Stimulated activated CD4-positive, alpha-beta T cell treated with anti-CD3 and anti-CD28 coated beads, Interleukin-15, amount 100 ng/mL, for 24 hours (primary cell): ENCODE data around the gene BCKDK.

Source experiments
- DNase-seq: peaks from one replicate; pipeline ENCODE4 v3.0.0-alpha.2; 2020

The BCKDK gene

DNA sequence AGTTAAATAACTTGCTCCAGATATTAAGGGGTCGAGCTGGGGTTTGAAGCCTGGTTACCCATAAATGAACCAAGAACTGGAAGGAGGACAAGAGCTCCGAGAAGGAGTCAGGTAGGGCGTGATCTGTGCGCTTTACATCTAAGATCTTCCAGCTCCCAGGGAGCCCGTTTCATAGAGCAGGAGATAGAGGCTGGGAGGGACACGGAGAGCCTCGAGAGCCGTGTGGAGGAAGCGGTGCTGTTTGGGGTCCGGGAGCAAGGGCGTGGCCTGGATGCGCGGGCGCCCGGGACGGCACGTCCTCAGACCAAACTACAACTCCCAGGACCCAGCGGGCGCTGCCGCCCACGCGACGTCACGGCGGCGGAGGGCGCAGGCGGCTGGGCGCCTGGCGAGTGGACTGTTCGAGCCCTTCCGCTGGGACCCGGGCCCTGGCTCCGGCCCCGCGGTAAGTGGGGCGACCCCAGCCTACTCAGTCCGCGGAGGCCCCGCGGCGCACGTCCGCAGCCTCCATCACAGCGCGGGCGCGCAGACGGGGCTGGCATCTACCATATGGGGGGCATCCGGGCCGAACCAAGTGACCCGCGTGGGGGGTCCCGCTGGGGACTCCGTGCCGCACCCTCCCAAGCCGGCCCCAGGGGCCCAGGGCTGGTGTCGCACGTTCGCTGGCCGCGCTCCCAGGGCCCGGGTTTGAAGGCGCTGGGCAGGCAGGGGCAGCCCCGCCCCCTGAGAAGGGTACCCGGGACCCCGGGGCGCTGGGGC, at the start of gene BCKDK:
Gene BCKDK (plus strand): TSS at position 352 of the 759 bp plus-strand sequence. CDS start 838 bp downstream, outside the sequence.
- DNase-seq: peak; percentile 88

DNA sequence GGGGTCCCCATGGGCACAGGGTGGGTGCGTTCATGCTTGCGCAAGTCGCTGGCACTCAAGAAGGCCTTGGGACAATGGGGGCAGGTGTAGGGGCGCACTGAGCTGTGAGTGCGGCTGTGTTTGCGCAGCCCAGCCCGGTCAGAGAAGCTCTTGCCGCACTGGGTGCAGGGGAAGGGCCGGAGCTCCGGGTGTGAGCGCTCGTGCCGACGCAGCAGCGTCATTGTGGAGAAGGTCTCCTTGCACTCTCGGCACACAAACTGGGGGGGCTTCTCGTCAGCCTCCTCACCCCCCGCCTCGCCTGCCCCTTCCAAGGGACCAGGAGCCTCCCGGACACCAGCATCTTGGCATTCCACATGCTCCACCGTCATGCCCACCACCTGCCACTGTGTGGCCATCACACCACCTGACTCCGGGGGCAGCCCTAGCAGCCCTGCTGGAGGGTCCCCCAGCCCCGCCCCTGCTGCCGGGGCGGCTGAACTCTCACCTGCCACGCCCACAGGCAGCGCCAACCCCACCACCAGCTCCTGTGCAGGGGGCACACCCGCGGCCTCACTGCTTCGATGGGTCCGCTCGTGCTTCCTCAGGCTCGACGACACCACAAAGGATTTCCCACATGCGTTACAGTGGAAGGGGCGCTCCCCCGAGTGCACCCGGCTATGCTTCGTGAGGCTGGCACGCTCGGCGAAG, 46.9 kb upstream of the BCKDK start:
- DNase-seq: no peak

DNA sequence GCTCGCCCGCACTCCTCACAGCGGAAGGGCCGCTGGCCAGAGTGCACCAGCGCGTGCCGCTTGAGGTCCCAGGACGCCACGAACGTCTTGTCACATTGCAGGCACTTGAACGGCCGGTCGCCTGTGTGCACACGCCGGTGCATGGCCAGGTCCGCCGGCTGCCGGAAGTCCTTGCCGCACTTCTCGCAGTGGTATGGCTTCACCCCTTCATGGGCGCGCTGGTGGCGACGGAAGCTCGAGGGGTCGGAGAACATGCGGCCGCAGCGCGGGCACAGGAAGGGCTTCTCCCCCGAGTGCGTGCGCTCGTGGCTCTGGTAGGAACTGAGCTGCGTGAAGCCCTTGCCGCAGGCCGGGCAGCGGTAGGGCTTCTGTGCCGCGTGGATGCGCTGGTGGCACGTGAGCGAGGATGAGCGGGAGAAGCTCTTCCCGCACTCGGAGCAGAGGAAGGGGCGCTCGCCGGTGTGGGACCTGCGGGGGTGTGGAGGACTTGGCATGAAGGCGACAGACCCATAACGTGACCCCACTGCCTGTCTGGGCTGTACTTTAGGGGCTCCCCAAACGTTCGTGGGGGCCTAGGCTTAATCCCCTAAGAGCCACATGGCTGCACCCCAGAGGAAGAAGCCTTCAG, 46.3 kb upstream of the BCKDK start:
- DNase-seq: no peak

DNA sequence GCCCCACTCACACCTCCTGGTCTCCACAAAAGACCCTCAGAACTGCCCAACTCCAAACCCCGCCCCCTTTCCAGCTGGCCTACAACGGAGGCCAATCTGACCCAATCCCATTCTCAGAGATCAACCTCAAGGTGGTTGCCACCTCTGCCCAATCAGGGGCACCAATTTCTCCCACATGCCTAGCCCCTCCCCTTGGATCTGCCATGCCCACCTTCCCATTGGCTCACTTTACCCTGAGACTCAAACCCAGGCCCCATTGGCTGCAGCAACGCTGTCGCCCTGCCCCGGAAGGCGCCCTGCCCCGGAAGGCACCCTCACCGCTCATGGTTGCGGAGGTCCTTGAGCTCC, 44.7 kb upstream of the BCKDK start:
- DNase-seq: no peak

DNA sequence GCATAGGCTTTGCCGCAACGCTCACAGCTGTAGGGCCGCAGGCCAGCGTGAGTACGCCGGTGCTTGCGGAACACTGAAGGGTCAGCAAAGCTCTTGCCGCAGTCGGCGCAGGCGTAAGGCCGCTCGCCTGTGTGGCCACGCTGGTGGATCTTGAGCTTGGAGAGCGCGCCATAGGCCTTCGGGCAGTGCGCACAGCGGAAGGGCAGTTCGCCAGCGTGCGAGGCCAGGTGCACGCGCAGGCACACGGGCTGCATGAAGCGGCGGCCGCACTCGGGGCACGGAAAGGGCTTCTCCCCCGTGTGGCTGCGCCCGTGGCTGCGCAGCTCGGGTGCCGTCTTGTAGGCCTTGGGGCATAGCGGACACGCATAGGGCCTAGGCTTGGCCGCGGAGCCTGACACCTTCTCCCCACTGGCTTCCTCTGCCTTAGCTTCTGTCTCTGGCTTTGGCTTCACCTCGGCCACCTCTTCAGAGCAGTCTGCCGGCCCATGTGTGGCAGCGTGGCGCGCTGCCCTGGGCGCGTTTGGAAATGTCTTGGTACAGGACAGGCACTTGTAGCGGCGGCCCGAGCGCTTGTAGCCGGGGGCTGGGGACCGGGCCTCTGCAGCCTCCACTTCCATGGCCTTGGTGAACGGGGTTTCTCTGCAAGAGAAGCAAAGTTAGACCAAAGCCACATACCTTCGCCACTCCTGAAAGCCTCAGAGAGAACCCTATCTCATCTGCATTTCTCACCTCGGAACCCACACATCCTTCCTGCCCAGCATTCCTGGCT, 44.2 kb upstream of the BCKDK start:
- no peak for DNase-seq

DNA sequence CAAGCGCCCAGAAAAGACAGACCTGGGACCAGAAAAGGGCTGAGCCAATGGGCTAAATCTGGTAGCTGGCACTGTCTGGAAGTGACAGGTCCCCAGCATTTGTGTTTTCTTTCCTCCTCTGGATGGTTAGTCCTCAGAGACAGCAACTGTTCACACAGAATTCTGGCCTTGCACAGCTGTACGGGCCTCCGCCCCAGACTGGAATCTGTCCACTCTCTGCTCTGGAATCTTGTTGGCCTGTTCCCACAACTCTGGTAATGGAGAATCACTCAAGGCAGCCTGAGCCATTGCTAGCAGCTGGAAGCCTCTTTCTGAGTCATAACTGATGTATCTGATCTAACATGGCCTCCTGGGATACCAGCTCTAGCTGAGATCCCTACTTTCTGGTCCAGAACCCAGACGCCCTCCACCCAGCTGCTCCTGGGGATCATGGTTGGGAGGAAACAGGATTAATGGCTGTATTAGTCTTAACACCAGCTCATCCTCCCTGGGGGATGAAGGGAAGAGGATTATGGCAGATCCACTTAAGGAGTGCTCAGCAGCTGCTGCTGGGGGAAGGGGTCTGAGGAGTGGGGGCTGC, 43.2 kb upstream of the BCKDK start:
- no peak for DNase-seq

DNA sequence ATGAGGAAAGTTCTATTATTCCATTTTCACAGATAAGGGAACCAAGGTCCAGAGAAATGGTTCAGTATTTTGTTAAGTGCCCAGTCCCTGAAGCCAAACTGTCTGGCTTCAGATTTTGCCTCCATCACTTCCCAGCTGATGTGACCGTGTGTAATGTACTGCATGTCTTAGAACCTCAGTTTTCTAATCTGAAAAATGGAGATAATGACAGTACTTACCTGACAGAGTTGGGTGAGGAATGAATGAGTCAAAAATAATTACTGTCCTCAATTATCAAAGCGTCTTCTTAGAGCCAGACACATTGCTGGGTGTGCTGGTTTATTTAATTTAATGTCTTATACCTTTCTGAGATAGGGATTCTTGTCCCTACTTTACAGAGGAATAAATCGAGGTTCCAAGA, 40.8 kb upstream of the BCKDK start:
- no peak for DNase-seq

DNA sequence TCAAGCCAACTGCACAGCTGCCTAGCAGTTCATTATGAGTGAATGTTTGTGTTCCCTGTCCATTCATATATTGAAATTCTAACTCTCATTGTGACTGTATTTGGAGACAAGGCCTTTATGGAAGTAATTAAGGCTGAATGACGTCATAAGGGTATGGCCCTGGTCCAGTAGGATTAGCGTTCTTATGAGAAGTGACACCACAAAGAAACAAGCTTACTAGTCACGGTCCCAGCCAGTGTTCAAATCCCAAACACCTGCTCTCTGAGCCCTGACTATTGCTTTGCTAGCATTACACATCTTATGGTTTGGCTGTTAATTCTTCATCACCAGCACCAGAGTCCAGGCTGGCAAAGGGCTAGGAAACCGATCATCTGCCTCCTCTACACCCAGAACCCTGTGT, 36.3 kb upstream of the BCKDK start:
- no peak for DNase-seq

DNA sequence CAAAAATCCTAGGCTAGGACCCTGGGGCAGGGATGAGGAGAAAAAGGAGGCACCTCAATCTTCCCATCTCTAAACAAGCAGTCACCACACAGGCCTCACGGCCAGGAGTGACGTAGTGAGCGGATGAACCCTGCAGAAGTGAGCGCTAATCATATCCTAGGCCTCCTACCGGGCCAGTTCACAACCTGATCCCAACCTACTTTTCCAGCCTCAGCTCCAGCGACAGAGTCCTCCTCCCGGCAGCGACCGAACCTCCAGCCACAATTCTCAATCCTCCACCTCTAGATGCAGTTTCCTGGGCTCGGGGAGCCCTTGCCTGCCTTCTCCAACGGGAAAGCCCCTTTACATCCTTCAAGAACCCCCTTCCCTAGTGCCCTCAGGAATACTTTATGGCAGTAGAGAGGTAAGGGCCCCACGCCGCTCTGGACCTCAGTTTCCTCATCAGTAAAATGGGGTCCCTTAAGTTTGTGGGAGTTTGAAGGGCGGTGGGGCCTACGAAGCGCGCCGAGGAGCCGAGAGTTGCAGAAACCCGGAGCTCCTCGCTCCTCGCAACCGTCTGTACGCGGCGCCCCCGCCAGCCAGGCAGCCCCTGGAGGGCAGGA, 35.5 kb upstream of the BCKDK start:
- DNase-seq: peak; percentile 58

DNA sequence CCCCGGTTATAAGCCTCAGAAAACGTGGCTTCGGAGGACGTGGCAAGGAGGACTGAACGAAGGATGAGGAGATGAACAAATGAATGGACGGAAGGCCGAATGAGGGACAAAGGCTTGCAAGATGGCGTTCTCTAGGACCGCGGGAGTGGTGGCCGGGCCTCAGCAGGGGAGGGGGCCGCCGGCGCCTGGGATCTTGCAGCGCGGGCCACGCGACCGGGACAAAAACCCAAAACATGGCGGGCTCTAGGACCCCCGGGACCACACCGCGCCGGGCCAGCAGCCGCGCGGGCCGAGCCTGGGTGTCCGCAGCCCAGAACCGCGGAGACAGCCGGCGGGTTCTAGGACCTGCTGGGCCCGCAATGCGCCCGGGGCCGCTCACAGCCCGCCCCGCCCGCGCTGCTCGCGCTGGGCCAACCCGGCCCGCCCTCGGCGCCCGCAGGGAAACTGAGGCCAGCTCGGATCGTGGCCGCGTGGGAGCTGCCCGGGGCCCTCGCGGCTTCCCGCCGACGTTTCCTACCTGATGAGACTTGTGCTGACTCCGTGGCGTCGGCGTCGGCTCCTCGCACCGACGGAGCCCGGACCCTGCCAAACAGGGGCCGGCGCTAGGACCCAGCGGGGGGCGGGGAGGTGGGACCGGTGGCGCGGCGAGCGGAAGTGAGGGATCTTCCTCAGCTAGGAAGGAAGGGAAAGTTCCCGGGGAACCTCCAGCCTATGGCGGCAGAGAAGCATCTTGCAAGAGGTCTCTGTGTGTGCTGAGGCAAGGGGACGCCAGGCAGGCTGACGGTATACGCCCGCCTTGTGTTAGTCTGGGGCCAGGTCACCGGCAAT, 34.8 kb upstream of the BCKDK start:
- DNase-seq: peak; percentile 95

DNA sequence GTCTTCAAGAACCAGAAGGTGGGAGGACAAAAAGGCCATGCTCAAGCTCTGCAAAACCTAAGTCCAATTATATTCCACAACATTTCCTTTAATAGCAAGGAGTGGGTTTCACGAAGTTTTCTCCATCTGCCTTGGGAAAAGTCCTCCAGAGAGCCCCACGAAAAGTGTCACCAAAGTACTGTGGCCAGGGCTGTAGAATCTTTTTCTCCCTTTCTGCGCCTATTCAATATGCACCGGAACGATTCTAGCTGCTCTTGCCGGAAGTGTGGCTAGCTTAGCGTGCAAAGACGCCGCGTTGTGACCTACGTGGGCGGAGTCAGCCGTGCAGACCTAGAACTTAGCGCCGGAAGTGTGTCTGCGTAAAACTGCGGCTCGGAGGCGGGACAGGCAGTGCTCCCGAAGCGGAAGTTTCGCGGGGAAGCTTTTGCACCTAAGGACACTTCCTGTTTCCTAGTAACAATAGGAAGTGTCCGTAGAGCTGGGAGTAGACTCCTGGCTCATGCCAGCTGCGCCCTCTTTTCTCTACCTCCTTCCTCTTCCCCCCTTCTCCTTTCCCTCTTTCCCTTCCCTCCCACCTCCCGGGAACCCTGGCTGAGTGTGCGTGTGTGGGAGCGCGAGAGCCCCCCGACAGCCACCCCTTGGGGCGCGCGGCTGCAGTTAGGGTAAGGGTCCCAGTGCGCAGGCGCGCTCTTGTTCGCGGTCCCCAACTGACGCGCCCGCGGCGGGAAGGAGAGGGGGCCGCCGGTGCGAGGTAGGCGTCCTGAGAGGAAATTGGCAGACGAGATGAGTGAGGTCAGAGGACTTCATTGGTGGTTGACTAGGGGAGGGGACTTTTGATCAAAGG, 34.0 kb upstream of the BCKDK start, which contains the start of the genes ZNF646 and ZNF668:
Gene ZNF646 (plus strand): TSS at position 453 of the 844 bp plus-strand sequence. CDS start 1,903 bp downstream, outside the sequence.
Gene ZNF668 (minus strand): TSS at position 271 of the 844 bp plus-strand sequence. CDS start 9,781 bp downstream, outside the sequence.
- peak; percentile 99 for DNase-seq

DNA sequence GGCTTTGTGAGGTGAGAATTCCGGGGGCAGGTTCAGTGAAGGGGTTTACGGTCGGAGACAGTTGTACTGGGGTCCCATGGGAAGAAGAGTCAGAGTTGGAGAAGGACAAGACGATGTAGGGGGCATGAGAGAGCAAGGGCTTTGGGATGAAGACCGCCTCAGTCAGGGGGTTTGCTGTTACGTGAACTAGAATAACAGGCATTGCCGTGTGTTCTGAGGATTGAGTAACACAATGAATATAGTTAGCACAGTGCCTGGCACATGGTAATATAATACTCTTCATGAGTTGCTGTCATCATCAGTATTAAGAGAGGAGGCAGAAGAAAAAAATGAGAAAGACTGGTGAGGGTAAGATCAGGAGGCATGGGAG, 33.4 kb upstream of the BCKDK start:
- DNase-seq: no peak

DNA sequence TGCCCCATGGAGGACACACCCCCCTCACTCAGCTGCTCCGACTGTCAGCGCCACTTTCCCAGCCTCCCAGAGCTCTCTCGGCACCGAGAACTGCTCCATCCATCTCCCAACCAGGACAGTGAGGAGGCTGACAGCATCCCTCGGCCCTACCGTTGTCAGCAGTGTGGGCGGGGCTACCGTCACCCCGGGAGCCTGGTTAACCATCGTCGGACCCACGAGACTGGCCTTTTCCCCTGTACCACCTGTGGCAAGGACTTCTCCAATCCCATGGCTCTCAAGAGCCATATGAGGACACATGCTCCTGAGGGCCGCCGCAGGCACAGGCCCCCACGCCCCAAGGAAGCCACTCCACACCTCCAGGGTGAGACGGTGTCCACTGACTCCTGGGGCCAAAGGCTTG, 31.9 kb upstream of the BCKDK start:
- no peak for DNase-seq

DNA sequence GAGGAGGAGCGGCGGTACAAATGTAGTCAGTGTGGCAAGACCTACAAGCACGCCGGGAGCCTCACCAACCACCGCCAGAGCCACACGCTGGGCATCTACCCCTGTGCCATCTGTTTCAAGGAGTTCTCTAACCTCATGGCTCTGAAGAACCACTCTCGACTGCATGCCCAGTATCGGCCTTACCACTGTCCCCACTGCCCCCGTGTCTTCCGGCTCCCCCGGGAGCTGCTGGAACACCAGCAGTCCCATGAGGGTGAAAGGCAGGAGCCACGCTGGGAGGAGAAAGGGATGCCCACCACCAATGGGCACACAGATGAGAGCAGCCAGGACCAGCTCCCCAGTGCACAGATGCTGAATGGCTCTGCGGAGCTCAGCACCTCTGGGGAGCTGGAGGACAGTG, 31.2 kb upstream of the BCKDK start:
- no peak for DNase-seq

DNA sequence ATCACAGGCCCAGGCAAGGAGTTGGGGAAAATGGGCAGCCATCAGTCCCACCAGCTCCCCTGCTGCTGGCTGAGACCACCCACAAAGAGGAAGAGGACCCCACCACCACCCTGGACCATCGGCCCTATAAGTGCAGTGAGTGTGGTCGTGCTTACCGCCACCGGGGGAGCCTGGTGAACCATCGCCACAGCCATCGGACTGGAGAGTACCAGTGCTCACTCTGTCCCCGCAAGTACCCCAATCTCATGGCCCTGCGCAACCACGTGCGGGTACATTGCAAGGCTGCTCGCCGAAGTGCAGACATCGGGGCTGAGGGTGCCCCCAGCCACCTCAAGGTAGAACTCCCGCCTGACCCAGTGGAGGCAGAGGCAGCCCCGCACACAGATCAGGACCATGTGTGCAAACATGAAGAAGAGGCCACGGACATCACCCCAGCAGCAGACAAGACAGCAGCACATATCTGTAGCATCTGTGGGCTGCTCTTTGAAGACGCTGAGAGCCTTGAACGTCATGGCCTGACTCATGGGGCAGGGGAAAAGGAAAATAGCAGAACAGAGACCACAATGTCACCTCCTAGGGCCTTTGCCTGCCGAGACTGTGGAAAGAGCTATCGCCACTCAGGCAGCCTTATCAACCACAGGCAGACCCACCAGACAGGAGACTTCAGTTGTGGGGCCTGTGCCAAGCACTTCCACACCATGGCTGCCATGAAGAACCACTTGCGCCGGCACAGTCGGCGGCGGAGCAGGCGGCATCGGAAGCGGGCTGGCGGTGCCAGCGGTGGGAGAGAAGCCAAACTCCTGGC, 30.4 kb upstream of the BCKDK start:
- no peak for DNase-seq

DNA sequence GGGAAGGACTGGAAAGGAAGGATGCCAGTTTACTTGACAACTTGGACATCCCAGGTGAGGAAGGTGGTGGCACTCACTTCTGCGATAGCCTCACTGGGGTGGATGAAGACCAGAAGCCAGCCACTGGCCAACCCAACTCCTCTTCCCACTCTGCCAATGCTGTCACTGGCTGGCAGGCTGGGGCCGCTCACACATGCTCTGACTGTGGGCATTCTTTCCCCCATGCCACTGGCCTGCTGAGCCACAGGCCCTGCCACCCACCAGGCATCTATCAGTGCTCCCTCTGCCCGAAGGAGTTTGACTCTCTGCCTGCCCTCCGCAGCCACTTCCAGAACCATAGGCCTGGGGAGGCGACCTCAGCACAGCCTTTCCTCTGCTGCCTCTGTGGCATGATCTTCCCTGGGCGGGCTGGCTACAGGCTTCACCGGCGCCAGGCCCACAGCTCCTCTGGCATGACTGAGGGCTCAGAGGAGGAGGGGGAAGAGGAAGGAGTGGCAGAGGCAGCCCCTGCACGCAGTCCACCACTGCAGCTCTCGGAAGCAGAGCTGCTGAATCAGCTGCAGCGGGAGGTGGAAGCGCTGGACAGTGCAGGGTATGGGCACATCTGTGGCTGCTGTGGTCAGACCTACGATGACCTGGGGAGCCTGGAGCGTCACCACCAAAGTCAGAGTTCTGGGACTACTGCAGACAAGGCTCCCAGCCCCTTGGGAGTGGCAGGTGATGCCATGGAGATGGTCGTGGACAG, 29.4 kb upstream of the BCKDK start:
- no peak for DNase-seq

DNA sequence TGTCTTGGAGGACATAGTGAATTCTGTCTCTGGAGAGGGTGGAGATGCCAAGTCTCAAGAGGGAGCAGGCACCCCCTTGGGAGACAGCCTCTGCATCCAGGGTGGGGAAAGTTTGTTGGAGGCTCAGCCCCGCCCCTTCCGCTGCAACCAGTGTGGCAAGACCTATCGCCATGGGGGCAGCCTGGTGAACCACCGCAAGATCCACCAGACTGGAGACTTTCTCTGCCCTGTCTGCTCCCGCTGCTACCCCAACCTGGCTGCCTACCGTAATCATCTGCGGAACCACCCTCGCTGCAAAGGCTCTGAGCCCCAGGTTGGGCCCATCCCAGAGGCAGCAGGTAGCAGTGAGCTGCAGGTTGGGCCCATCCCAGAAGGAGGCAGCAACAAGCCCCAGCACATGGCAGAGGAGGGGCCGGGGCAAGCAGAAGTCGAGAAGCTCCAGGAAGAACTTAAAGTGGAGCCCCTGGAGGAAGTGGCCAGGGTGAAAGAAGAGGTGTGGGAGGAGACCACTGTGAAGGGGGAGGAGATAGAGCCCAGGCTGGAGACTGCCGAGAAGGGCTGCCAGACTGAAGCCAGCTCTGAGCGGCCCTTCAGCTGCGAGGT, 28.7 kb upstream of the BCKDK start:
- DNase-seq: no peak

DNA sequence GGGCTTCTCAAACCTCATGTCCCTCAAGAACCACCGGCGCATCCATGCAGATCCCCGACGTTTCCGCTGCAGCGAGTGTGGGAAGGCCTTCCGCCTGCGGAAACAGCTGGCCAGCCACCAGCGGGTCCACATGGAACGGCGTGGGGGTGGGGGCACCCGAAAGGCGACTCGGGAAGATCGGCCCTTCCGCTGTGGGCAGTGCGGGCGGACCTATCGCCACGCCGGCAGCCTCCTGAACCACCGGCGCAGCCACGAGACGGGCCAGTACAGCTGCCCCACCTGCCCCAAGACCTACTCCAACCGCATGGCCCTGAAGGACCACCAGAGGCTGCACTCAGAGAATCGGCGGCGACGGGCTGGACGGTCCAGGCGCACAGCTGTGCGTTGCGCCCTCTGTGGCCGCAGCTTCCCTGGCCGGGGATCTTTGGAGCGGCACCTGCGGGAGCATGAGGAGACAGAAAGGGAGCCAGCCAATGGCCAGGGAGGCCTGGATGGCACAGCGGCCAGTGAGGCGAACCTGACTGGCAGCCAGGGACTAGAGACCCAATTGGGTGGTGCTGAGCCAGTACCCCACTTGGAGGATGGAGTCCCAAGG, 28.1 kb upstream of the BCKDK start:
- DNase-seq: no peak
